CD4-positive, alpha-beta T cell treated with Interleukin-6 at 100 ng/mL for 8 hours (primary cell): ENCODE measurements around the gene RBM17.
"Not testable (repeated sequence)": the region's sequence is repeated elsewhere in the genome, so short reads cannot be mapped to it uniquely, and the experiment has no call there.

Experiments used
- DNase-seq: peaks from one replicate; pipeline ENCODE4 v3.0.0-alpha.2; 2020; ENCODE audit warnings: mixed read lengths, low spot score

Gene RBM17, protein sequence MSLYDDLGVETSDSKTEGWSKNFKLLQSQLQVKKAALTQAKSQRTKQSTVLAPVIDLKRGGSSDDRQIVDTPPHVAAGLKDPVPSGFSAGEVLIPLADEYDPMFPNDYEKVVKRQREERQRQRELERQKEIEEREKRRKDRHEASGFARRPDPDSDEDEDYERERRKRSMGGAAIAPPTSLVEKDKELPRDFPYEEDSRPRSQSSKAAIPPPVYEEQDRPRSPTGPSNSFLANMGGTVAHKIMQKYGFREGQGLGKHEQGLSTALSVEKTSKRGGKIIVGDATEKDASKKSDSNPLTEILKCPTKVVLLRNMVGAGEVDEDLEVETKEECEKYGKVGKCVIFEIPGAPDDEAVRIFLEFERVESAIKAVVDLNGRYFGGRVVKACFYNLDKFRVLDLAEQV

DNA sequence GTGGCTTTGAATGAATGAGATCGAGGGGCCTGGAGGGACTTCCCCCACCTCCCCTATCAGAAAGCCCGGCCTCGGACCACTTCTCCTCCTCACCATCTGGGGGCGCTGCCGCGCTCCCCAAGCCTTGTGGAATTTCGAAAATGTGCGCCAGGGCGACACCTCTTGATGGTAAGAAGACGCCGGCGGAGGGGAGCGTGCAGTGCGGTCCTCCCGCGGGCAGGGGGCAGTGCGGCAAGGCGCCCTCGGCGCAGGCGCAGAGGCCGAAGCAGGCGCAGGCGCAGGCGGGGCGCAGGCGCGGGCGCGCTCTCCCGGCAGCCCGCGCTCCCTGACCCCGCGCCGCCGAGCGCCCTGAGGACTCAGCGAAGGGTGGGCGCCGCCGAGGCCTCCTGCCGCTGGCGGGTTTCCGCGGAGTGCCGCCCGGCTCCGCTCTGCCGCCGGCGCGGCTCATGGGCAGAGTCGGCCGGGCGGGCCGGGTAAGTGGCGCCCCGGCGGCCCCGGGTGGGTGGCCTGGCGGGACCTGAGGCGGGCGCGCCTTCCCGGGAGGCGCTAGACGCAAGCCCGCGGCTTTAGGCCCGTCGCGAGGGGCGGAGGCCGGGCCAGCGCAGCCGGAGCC is at the start of gene RBM17:
Gene RBM17, plus strand, starts transcription at position 314 of the 613 bp plus-strand sequence. CDS start 8,032 bp downstream, outside the sequence.
- peak; percentile 96 for DNase-seq

DNA sequence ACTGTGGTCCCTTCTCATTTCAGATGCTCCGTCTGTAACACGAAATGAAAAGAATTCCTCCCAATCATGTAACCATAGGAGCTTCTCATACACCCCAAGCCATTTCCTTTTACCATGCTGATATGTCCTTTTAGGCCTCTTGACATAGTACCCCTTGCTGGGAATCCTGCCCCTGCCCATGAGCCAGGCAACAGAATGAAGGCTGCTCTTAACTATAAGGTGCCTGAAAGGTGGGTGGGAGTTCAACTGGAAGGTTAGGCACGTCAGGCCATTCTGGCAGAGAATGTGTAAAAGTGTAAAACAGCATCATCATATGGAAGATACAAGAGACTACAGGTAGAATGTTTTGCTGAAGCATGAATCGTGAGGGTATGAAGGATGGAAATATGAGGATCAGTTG is 49.1 kb upstream of the RBM17 start:
- DNase-seq, result no peak

- no peak for DNase-seq
These were observed 48.6 kb upstream of the RBM17 start for GRCh38 chr10:6040205-6040604.

GRCh38 chr10:6043377-6043776 is 45.5 kb upstream of the RBM17 start:
- not testable (repeated sequence) for DNase-seq

- no peak for DNase-seq
These were observed 44.8 kb upstream of the RBM17 start for GRCh38 chr10:6044060-6044459.

DNA sequence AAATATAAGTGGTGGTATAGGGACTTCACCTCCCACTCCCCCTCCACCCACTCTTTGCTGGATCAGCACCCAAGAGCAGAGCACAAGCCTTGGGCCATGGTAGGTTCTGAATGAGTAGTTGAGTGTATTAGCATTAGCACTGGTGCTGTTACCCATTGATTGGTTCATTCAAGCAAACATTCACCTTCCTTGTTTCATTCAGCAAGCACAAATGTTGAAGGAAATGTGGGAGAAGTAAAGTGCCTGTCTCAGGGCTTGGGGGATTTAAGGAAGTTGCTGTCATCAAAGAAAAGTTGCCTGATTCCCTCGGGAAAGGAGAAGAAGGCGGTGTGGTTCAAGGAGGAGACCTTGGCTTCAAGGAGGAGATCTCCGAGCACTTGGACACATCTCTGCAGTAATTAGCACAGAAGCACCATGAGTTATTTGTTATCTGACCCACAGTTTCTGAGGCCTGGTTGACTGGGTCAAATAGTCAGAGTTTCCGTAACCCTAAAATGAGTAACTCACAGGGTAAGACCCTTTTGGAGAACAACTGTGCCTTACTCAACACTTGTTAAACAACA is 44.0 kb upstream of the RBM17 start:
- DNase-seq, result no peak

GRCh38 chr10:6045314-6045848 is 43.5 kb upstream of the RBM17 start:
- DNase-seq, result no peak

- DNase-seq, result no peak
These were observed 42.7 kb upstream of the RBM17 start for GRCh38 chr10:6045878-6046772.

DNA sequence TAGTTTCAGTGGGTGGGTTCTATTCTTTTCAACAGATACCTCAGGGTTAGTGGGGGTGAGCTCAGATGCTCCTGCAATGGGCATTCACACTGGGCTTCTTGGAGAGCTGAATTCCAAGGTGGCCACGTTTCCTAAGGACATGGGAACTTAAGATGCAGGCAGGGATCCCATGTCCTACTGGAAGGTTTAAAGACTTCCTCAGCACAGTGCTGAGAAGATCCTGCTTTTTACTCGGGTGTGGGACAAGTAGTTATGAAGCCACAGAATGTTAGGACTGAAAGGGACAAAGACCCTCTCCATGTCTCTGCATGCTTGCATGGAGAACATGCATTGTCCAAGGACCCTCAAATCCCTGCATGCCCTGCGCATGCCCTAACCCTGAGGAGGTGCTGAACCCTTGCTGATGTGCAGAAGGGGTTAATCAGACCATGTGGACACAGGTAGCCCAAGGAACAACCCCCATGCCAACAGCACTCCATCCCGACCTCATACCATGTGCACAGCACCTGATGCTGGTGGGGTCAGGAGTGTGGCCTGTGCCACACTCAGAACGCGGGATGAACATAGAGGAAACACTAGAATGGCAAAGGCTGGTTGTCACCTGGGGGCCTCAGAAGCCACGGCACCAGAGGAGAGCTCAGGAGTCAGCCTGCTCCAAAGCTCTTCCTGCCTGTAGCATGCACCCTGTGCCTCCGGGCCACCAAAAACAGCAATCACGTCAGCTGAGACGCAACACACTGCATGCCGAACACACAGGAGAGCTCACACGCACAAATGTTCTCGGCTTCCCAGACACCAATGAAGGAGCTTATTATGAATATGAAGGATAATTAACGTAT is 41.8 kb upstream of the RBM17 start:
- no peak for DNase-seq

GRCh38 chr10:6047847-6048246 is 41.0 kb upstream of the RBM17 start:
- no peak for DNase-seq

DNA sequence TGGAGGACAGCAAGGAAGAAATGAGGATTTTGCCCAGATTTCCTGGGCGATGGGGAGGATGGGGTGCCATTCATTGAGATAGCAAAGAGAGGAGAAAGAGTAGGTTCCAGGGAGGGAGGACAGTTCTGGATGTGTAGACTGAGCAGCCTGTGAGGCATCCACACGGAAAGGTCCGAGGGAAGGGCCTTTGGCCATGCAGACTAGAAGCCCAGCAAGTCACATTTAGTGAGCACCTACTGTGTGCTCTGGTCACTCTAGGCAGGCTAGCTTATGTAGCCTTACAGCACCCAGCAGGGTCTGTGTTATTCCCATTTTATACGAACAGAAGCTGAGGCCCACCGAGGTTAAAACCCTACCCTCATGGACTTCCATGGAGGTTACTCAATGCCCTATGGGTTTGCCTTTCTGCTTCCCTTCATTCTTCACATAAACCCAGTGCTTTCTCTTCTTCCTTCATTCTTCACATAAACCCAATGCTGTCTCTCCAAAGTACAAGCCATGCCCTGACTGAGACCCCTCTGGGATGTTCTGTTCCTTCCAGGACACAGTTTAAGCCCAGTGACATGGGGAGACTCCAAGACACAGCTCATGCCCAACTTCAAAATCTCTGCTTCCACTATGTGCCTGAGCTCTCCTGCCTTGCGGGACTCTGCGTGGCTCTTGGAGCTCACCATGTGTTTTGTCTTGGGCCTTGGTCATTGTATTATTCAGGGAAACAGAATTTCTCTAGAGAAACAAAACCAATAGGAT is 40.4 kb upstream of the RBM17 start:
- DNase-seq, result no peak

GRCh38 chr10:6049031-6049400 is 39.8 kb upstream of the RBM17 start:
- DNase-seq, result no peak

DNA sequence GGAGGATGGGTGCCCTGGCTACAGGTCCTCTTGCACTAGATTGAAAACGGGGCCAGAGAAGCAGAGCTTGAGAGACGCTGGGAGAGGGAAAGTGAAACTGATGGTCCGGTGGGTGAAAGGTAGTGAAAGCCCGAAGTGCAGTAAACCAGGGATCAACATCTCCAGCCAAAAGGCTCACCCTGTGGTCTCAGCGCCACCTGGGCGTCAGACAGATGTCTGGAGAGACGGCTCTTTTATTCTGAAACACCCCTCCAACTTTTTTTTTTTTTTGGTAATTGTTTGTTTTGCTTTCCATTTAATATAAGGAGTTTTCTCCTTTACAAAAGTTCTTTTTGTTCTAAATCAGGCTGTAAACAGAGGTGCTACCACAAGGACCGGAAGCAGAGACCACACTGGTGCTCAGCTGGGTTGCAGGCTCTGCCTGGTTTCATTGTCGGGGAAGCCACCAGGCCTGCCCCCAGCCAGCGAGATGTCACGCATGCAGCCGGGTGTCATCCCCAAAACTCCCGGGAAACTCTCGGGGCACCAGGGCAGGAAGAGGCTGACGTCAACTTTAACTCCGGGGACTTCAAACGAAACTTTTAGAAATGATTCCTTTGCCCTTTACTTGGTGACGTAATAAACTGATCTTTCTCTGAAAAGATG is 37.9 kb upstream of the RBM17 start:
- DNase-seq, result peak; percentile 88

GRCh38 chr10:6052247-6053221 is 36.3 kb upstream of the RBM17 start:
- peak; percentile 76 for DNase-seq

DNA sequence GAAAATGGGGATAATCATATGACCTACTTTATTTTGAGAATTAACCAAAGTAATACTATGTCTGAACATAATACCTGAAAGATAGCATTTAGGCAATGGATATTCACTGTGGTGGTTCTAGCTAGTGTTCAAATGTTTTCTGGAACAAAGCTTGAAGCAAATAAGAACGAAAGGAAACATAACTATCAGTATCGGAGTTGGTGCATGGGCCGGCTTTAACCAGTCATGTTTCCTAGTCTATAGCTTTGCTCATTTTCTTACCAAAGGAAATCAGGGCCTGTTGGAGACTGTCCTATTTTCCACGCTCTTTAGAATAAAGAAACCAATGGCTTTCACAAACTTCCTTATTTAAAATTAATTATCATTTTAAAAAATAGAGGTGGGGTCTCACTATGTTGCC is 35.5 kb upstream of the RBM17 start:
- no peak for DNase-seq

- no peak for DNase-seq
These were observed 34.8 kb upstream of the RBM17 start for GRCh38 chr10:6053816-6054631.

GRCh38 chr10:6054884-6055283 is 34.0 kb upstream of the RBM17 start:
- DNase-seq, result no peak

- no peak for DNase-seq
These were observed 32.9 kb upstream of the RBM17 start for GRCh38 chr10:6055929-6056328.
